ENCODE results near the gene BAG5.

- TF ChIP-seq, protein P1, sequence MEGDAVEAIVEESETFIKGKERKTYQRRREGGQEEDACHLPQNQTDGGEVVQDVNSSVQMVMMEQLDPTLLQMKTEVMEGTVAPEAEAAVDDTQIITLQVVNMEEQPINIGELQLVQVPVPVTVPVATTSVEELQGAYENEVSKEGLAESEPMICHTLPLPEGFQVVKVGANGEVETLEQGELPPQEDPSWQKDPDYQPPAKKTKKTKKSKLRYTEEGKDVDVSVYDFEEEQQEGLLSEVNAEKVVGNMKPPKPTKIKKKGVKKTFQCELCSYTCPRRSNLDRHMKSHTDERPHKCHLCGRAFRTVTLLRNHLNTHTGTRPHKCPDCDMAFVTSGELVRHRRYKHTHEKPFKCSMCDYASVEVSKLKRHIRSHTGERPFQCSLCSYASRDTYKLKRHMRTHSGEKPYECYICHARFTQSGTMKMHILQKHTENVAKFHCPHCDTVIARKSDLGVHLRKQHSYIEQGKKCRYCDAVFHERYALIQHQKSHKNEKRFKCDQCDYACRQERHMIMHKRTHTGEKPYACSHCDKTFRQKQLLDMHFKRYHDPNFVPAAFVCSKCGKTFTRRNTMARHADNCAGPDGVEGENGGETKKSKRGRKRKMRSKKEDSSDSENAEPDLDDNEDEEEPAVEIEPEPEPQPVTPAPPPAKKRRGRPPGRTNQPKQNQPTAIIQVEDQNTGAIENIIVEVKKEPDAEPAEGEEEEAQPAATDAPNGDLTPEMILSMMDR (IDR thresholded peaks at IDR 0.05; ENCODE audit: low read depth, low read length), result no peak
- TF ChIP-seq EZH2phosphoT487 (IDR thresholded peaks at IDR 0.05; ENCODE audit: low read depth), result no peak
Measured at GRCh38 chr14:103521951-103522563, 40.4 kb downstream of the BAG5 start.

Data from OCI-LY3 (cell line).